ENCODE results near the gene FAM20B.

The FAM20B gene

DNA sequence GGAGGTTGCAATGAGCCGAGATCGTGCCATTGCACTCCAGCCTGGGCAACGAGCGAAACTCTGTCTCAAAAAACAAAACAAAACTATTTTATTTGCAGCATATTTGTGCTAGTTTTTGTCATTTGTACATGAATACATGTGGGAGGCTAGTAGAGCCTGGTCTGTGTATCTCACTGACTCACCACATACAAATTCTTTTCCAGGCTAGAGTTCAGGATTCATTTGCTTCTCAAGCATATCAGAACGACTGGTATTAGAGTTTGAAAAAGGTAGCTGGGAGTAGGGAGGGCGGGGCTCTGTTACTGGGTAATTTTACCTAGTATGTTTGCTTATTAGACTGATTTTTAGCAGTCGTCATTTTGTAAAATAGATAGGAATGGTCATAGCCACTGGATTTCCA, 51.7 kb downstream of the FAM20B start:
- Histone ChIP-seq H3K27me3 (ENCODE audit: insufficient read depth, insufficient read length) (no peaks in the 10 kb centered on the region), H3K4me1 (ENCODE audit: insufficient read depth, insufficient read length) (peaks cover 6% of the 10 kb centered on the region), H3K9ac (ENCODE audit: insufficient read length, low read depth) (no peak overlapping the region), H3K36me3 (ENCODE audit: insufficient read depth, insufficient read length, low read length) (peaks cover 17% of the 10 kb centered on the region), H3K4me3 (ENCODE audit: insufficient read length, low read depth) (no peak overlapping the region), H3K9me3 (ENCODE audit: insufficient read depth, low read length) (no peaks in the 10 kb centered on the region)
- no peak for TF ChIP-seq YY1 (IDR thresholded peaks at IDR 0.05; ENCODE audit: insufficient read depth, insufficient read length)
- no peak for TF ChIP-seq ZNF274 (IDR thresholded peaks at IDR 0.05; ENCODE audit: low read depth, low read length)
- no peak for TF ChIP-seq SUZ12 (IDR thresholded peaks at IDR 0.05; ENCODE audit: extremely low read depth, insufficient read depth, insufficient read length)
- DNase-seq (ENCODE audit: low read depth, low spot score), result no peak

DNA sequence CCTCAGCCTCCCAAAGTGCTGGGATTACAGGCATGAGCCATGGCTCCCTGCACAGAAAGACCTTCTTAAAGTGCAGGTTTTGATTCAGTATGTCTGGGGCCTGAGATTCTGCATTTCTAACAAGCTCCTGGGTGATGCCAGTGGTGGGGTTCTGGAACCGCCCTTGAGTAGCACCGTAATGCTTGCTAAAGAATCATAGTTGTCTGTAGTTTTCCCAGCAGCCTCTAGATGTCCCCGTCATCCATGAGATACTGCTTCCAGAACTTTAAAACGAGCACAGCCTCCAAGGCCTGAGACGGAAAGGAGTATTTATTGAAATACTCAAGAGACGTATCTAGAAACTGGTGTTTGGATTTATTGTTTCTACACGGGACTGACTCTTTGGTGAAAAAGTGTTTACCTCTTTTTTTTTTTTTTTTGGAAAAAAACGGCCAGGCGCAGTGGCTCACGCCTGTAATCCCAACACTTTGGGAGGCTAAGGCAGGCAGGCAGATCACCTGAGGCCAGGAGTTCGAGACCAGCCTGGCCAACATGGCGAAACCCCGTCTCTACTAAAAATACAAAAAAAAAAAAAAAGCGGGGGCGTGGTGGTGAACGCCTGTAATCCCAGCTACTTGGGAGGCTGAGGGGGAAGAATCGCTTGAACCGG, 53.5 kb downstream of the FAM20B start:
- peaks cover 6% of the 10 kb centered on the region for H3K4me1 ChIP-seq (ENCODE audit: insufficient read depth, insufficient read length)
- no peak overlapping the region for H3K9ac ChIP-seq (ENCODE audit: insufficient read length, low read depth)
- DNase-seq (ENCODE audit: low read depth, low spot score), result peak; percentile 67
- H3K27me3 ChIP-seq (ENCODE audit: insufficient read depth, insufficient read length), result no peaks in the 10 kb centered on the region
- TF ChIP-seq YY1 (IDR thresholded peaks at IDR 0.05; ENCODE audit: insufficient read depth, insufficient read length) (no peak), ZNF274 (IDR thresholded peaks at IDR 0.05; ENCODE audit: low read depth, low read length) (no peak), SUZ12 (IDR thresholded peaks at IDR 0.05; ENCODE audit: extremely low read depth, insufficient read depth, insufficient read length) (no peak)
- H3K9me3 ChIP-seq (ENCODE audit: insufficient read depth, low read length), result no peaks in the 10 kb centered on the region
- H3K4me3 ChIP-seq (ENCODE audit: insufficient read length, low read depth), result no peak overlapping the region
- peaks cover 12% of the 10 kb centered on the region for H3K36me3 ChIP-seq (ENCODE audit: insufficient read depth, insufficient read length, low read length)

DNA sequence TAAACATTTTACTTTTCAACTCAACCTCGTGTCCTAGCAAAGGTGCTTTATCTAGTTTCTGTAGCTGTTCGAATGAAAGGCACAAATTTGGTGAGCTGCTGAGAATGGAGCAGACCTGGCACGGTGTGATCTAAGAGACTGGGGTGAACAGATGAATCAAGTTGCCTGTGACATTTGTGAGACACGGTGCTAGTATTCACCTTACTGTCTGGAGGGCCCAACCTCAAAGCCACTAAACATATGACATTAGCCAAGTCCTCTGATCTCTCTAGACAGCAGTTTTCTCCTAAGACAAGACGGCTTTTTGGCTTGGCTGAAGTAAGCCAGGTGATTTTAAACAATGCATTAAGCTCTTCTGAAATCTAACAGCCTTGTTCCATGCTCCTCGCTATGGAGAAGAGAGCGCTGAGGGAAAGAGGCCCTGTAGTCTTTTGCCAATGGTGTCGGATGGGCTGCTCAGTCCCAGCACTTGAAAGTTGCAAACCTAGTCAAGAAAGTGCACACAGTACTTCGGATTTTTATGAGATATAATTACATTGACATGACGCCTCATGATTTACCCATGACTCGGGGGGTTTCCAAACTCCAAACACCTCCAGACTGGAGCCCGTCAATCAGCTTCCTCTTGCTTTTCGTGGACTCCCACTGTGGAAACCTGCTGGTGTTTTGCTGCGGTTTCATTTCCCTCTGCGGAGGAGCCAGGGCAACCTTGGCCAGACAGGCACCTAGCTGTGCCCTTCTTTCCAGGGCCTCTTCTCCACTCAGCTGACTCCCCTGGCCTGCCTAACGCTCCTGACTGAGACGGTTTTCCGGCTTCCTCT, 55.4 kb downstream of the FAM20B start:
- Histone ChIP-seq H3K9ac (ENCODE audit: insufficient read length, low read depth) (peak overlapping the region; percentile 65), H3K4me1 (ENCODE audit: insufficient read depth, insufficient read length) (peaks cover 10% of the 10 kb centered on the region), H3K4me3 (ENCODE audit: insufficient read length, low read depth) (peak overlapping the region; percentile 87), H3K27me3 (ENCODE audit: insufficient read depth, insufficient read length) (no peaks in the 10 kb centered on the region), H3K9me3 (ENCODE audit: insufficient read depth, low read length) (no peaks in the 10 kb centered on the region), H3K36me3 (ENCODE audit: insufficient read depth, insufficient read length, low read length) (peaks cover 20% of the 10 kb centered on the region)
- no peak for TF ChIP-seq YY1 (IDR thresholded peaks at IDR 0.05; ENCODE audit: insufficient read depth, insufficient read length)
- no peak for TF ChIP-seq ZNF274 (IDR thresholded peaks at IDR 0.05; ENCODE audit: low read depth, low read length)
- TF ChIP-seq SUZ12 (IDR thresholded peaks at IDR 0.05; ENCODE audit: extremely low read depth, insufficient read depth, insufficient read length), result no peak
- no peak for DNase-seq (ENCODE audit: low read depth, low spot score)

DNA sequence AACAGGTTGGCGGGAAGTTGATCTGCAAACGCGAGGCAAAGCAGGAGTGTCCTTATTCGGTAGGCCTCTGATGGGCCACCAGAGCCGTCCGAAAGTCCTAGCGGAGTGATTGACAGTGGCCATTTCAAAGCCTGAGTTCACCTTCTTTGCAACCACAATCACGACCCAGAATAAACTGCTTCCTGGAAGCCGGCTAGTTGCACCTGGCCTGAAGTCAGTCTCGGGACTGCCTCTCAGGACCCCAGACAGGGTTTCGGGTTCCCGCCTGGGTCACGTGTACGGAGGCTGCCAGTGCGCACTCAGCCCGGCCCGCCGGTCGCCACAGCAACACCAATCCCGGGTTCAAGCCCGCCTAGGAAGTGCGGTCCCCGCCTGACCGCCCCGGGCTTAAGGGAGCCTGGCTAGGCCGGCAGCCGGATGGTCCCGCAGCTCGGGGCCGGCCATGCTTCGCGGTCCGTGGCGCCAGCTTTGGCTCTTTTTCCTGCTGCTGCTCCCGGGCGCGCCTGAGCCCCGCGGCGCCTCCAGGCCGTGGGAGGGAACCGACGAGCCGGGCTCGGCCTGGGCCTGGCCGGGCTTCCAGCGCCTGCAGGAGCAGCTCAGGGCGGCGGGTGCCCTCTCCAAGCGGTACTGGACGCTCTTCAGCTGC, 56.1 kb downstream of the FAM20B start, which contains the start of gene TOR3A:
Gene TOR3A, plus strand, starts transcription at position 384 of the 646 bp plus-strand sequence. Its CDS starts 59 bp downstream, at position 443.
- peak; percentile 94 for DNase-seq (ENCODE audit: low read depth, low spot score)
- no peaks in the 10 kb centered on the region for H3K27me3 ChIP-seq (ENCODE audit: insufficient read depth, insufficient read length)
- H3K9me3 ChIP-seq (ENCODE audit: insufficient read depth, low read length), result no peaks in the 10 kb centered on the region
- H3K4me3 ChIP-seq (ENCODE audit: insufficient read length, low read depth), result peak within 1 kb of the TSS; percentile 87
- H3K36me3 ChIP-seq (ENCODE audit: insufficient read depth, insufficient read length, low read length), result peaks cover 18% of the 10 kb centered on the region
- peak within 1 kb of the TSS; percentile 90 for H3K9ac ChIP-seq (ENCODE audit: insufficient read length, low read depth)
- TF ChIP-seq SUZ12 (IDR thresholded peaks at IDR 0.05; ENCODE audit: extremely low read depth, insufficient read depth, insufficient read length) (no peak), YY1 (IDR thresholded peaks at IDR 0.05; ENCODE audit: insufficient read depth, insufficient read length) (no peak), ZNF274 (IDR thresholded peaks at IDR 0.05; ENCODE audit: low read depth, low read length) (no peak)
- peaks cover 13% of the 10 kb centered on the region for H3K4me1 ChIP-seq (ENCODE audit: insufficient read depth, insufficient read length)

DNA sequence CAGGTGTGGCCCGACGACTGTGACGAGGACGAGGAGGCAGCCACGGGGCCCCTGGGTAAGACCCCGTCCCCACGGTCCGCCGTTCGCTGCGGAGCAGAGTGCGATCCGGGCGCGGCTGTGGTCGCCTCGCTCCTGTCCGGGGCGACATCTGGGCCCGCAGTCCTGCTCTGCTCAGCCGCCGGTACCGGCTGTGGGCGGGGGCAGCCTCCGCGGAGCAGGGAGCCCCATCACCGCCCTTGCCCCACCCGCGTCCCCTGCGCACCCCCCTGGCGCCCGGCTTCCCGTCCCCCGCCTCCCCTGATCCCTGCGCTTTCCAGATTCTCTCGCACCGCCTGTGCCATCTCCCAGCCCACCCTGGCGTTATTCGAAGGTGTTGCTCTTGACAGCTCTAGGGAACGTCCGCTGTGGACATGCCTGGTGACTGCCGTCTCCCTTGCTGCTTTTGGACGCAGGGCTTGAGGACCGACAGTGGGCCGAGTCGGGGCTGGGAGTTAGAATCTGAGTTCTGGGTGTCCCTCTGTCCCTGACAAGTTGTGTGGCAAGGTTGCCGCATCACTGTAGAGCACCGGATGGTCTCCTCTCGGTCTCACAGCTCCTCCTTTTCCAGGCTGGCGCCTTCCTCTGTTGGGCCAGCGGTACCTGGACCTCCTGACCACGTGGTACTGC, 56.8 kb downstream of the FAM20B start:
- Histone ChIP-seq H3K36me3 (ENCODE audit: insufficient read depth, insufficient read length, low read length) (peaks cover 23% of the 10 kb centered on the region), H3K4me1 (ENCODE audit: insufficient read depth, insufficient read length) (peaks cover 19% of the 10 kb centered on the region), H3K9me3 (ENCODE audit: insufficient read depth, low read length) (no peaks in the 10 kb centered on the region), H3K9ac (ENCODE audit: insufficient read length, low read depth) (peak overlapping the region; percentile 90), H3K4me3 (ENCODE audit: insufficient read length, low read depth) (peak overlapping the region; percentile 87), H3K27me3 (ENCODE audit: insufficient read depth, insufficient read length) (no peaks in the 10 kb centered on the region)
- peak; percentile 30 for DNase-seq (ENCODE audit: low read depth, low spot score)
- TF ChIP-seq SUZ12 (IDR thresholded peaks at IDR 0.05; ENCODE audit: extremely low read depth, insufficient read depth, insufficient read length) (no peak), YY1 (IDR thresholded peaks at IDR 0.05; ENCODE audit: insufficient read depth, insufficient read length) (no peak), ZNF274 (IDR thresholded peaks at IDR 0.05; ENCODE audit: low read depth, low read length) (no peak)

DNA sequence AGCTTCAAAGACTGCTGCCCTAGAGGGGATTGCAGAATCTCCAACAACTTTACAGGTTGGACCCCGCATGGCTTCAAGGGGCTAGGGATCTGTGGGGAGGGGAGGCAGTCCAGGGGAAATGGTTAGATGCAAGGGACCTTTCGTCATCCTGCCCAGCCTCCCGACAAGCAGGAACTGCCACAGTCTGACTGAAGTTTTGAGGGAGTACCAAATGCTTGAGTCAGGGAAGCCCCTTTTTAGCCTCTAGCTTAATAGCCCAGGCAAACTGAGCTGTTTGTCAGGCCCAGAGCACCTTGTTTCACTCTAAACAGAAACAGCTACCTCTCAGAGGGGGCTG, 57.3 kb downstream of the FAM20B start:
- peaks cover 23% of the 10 kb centered on the region for H3K36me3 ChIP-seq (ENCODE audit: insufficient read depth, insufficient read length, low read length)
- TF ChIP-seq ZNF274 (IDR thresholded peaks at IDR 0.05; ENCODE audit: low read depth, low read length) (no peak), SUZ12 (IDR thresholded peaks at IDR 0.05; ENCODE audit: extremely low read depth, insufficient read depth, insufficient read length) (no peak), YY1 (IDR thresholded peaks at IDR 0.05; ENCODE audit: insufficient read depth, insufficient read length) (no peak)
- peak overlapping the region; percentile 87 for H3K4me3 ChIP-seq (ENCODE audit: insufficient read length, low read depth)
- H3K27me3 ChIP-seq (ENCODE audit: insufficient read depth, insufficient read length), result no peaks in the 10 kb centered on the region
- DNase-seq (ENCODE audit: low read depth, low spot score), result no peak
- peaks cover 18% of the 10 kb centered on the region for H3K4me1 ChIP-seq (ENCODE audit: insufficient read depth, insufficient read length)
- no peaks in the 10 kb centered on the region for H3K9me3 ChIP-seq (ENCODE audit: insufficient read depth, low read length)
- peak overlapping the region; percentile 90 for H3K9ac ChIP-seq (ENCODE audit: insufficient read length, low read depth)

Data from NT2/D1 (cell line).